Psoas muscle (tissue), 8 donors: ENCODE measurements around the gene COG3. TPM values are rescaled to one million over a fixed set of nuclear protein-coding genes. Genes with fewer than 3 reads are reported as not detected.

Experiments used
- ATAC-seq, 4 donors: fragments of 200-7000 bp; cut with Tn5 transposase; one replicate each; pipeline ENCODE4 v1.9.1; 2020; ENCODE audit warnings: moderate library complexity in 3 of 4, mild to moderate bottlenecking in 2 of 4
- DNase-seq, 2 donors: peaks; one replicate each; pipeline ENCODE4 v3.0.0-alpha.2; 2020
- H3K27ac ChIP-seq: fragments of 200-600 bp; one replicate; pipeline ENCODE4 v1.8.0; 2022
- H3K27me3 ChIP-seq, 3 donors: fragments of 200-600 bp in 1 of 3; one replicate each; pipeline versions ENCODE4 v1.6.1 to v1.8.0; 2013 to 2022; ENCODE audit warnings: low read length in 2 of 3, mild to moderate bottlenecking in 2 of 3, moderate library complexity in 1 of 3; ENCODE audit not compliant: insufficient read depth in 3 of 3
- H3K36me3 ChIP-seq, 2 donors: fragments of 200-600 bp in 1 of 2; one replicate each; pipeline versions ENCODE4 v1.6.1 to v1.8.0; 2013 to 2022; ENCODE audit warnings: low read depth in 1 of 2, mild to moderate bottlenecking in 1 of 2, moderate library complexity in 1 of 2; ENCODE audit not compliant: insufficient read depth in 1 of 2
- H3K4me1 ChIP-seq: fragments of 200-600 bp; one replicate; pipeline ENCODE4 v1.8.0; 2022
- H3K4me3 ChIP-seq: fragments of 200-600 bp; one replicate; pipeline ENCODE4 v1.8.0; 2022; ENCODE audit warnings: mild to moderate bottlenecking
- H3K9me3 ChIP-seq: fragments of 200-600 bp; one replicate; pipeline ENCODE4 v1.8.0; 2022
- CTCF ChIP-seq: fragments of 200-600 bp; IDR thresholded peaks from one replicate; pipeline ENCODE4 v1.8.0; 2022; ENCODE audit warnings: antibody characterized with exemption
- WGBS, 3 donors: extraction: QIAGEN DNeasy Blood & Tissue Kit; methylation state at CpG; one replicate each; pipeline versions ENCODE4 v1.1.6 to v1.1.7; 2013; 5-methylcytosine and 5-hydroxymethylcytosine counted together
- intact Hi-C, 2 donors: fragments of 100-400 bp; cut with DNase I; formaldehyde crosslinking; loops; one replicate each; pipeline versions ENCODE4 v1.11.0 to v1.14.2; 2022
- polyA plus RNA-seq, 3 donors: library from polyadenylated mRNA; stranded (reverse); fragments of 200-250 nt; gene quantifications; one replicate each; pipeline ENCODE4 v1.2.3, GENCODE V29; 2013
- total RNA-seq, 4 donors: library from RNA; stranded (reverse); fragmentation: NEBNext Ultra II Directional in 2 of 4; extraction: Animal tissue kit (Norgen Biotek cat#: 25700) in 2 of 4; gene quantifications; one replicate each; pipeline versions ENCODE4 v1.2.1 to v1.2.4, GENCODE V29; 2021 to 2023
- donor health status: healthy with polysubstance abuse.
- donor health status: DM: no; HTN: no; CAD: no; lungs with moderate emphysema.
- donor health status: Bipolar disorder and iron deficiency.
- donor health status: healthy.
- donor health status: DM: yes; HTN: yes; CAD: no.
- donor health status: DM: no; HTN: no; CAD: no.
- donor health status: DM: no; HTN: no; CAD: no.
- donor health status: DM: yes; HTN: yes; CAD: no.

COG3 gene
- total and polyA plus RNA-seq, 7 donors, result 7.5 to 19.1 (median 13.2) TPM

GRCh38 chr13:45492538-45492937, 27.8 kb downstream of the COG3 start:
- intact Hi-C loops, result loop anchor here in 1 of 2 donors (5.0 kb wide), 1 partner anchor 120 kb away; no protein-coding TSS in a partner anchor
- 94 to 100% (median 97%) methylated on average over 1 of the region's 1 CpG for WGBS, 3 donors
- DNase-seq, result no peak
- no peak overlapping the region for H3K27ac ChIP-seq
- no peak for ATAC-seq
- H3K9me3 ChIP-seq, result no peaks in the 10 kb centered on the region
- no peak overlapping the region for H3K4me3 ChIP-seq
- peaks cover 3 to 91% of the 10 kb centered on the region in 2 donors for H3K36me3 ChIP-seq
- no peak for TF ChIP-seq CTCF
- H3K4me1 ChIP-seq, result no peaks in the 10 kb centered on the region
- H3K27me3 ChIP-seq, result no peaks in the 10 kb centered on the region

- TF ChIP-seq CTCF, result no peak
- intact Hi-C loops, result no loop called here
- Histone ChIP-seq H3K4me3 (no peak overlapping the region), H3K36me3 (peaks cover 3 to 89% of the 10 kb centered on the region in 2 donors), H3K27ac (no peak overlapping the region), H3K27me3 (no peaks in the 10 kb centered on the region), H3K4me1 (no peaks in the 10 kb centered on the region), H3K9me3 (no peaks in the 10 kb centered on the region)
- WGBS, 3 donors, result 83 to 91% (median 84%) methylated on average over 7 of the region's 7 CpGs
- no peak for DNase-seq
- no peak for ATAC-seq
Measured at GRCh38 chr13:45496942-45497341, 32.2 kb downstream of the COG3 start.

GRCh38 chr13:45500492-45501174, 35.9 kb downstream of the COG3 start:
- intact Hi-C loops, result loop anchor here in 1 of 2 donors (10.0 kb wide), 1 partner anchor 654 kb away; no protein-coding TSS in a partner anchor
- Histone ChIP-seq H3K27ac (no peak overlapping the region), H3K9me3 (no peaks in the 10 kb centered on the region), H3K36me3 (peaks cover 13 to 88% of the 10 kb centered on the region in 2 donors), H3K27me3 (no peaks in the 10 kb centered on the region), H3K4me1 (no peaks in the 10 kb centered on the region), H3K4me3 (no peak overlapping the region)
- 69 to 75% (median 73%) methylated on average over 4 of the region's 4 CpGs for WGBS, 3 donors
- ATAC-seq, result peak in 1 of 4 donors; percentile 49
- DNase-seq, result no peak
- no peak for TF ChIP-seq CTCF

- no peak for TF ChIP-seq CTCF
- DNase-seq (no peak), ATAC-seq (no peak)
- no peak overlapping the region for H3K4me3 ChIP-seq
- WGBS, 3 donors, result 46 to 100% (median 94%) methylated on average over 1 of the region's 1 CpG
- H3K36me3 ChIP-seq, result peaks cover 16 to 88% of the 10 kb centered on the region in 2 donors
- H3K9me3 ChIP-seq, result no peaks in the 10 kb centered on the region
- no peak overlapping the region for H3K27ac ChIP-seq
- no peaks in the 10 kb centered on the region for H3K27me3 ChIP-seq
- intact Hi-C loops, result loop anchor here in 1 of 2 donors (10.0 kb wide), 1 partner anchor 654 kb away; no protein-coding TSS in a partner anchor
- no peaks in the 10 kb centered on the region for H3K4me1 ChIP-seq
Measured at GRCh38 chr13:45501175-45501526, 36.4 kb downstream of the COG3 start.
